ENCODE data around the gene RLF.

GRCh38 chr1:40248412-40248811 is 87.2 kb downstream of the RLF start:
- no peak for TF ChIP-seq CTCF (conservative IDR thresholded peaks at IDR 0.05; ENCODE audit: low read depth, low read length)
- no peak for TF ChIP-seq EZH2phosphoT487 (IDR thresholded peaks at IDR 0.05; ENCODE audit: borderline replicate concordance, low read length)

Data from PC-3 (cell line).